ENCODE data around the gene THSD7B.

DNA sequence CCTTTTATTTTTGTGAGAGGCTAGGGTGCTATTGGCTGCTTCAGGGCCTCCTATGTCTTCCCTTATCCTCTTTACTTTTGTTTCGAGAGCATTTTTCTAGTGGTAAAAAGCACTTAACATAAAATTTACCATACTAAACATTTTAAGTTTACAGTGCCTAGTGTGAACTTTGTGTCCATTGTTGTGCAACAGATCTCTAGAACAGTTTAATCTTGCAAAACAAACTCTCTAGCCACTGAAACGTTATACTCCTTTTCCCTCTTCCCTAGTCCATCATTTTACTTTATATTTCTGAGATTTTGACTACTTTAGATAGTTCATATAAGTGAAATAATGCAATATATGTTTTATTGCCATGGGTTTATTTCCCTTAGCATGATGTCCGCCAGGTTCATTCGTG, 580.6 kb downstream of the THSD7B start:
- TF ChIP-seq EZH2phosphoT487 (IDR thresholded peaks at IDR 0.05; ENCODE audit: insufficient read depth, low read depth) (no peak), EZH2 (IDR thresholded peaks at IDR 0.05; ENCODE audit: insufficient read depth, poor library complexity, severe bottlenecking) (no peak)
